ENCODE measurements around the gene ZBTB46. TPM values are rescaled to one million over a fixed set of nuclear protein-coding genes. Genes with fewer than 3 reads are reported as not detected.

Gene ZBTB46
- total RNA-seq, 2 experiments from 2014 or later = 0.10 TPM; not detected in 1

DNA sequence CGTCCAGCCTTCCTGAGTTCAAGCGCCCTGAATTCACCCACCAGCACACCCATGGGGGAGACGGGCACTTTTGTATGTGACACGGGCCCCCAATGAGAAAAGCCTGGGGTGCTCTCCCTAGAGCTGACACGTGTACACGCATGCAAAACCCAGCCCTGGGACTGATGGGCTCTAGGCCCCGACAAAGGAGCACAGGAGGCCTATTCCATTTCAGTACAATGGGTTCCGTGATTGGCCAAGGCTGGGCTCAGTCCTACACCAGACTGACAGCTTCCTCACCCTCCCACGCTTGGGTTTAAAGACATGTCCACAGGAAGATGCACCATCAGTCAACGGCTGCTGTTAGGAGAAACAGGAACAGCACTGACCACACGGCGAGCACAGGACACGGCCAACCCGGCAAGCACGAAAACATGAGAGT, 8.8 kb downstream of the ZBTB46 start:
- ChIA-PET CTCF (no interaction called here), POLR2A (no interaction called here)
- ATAC-seq (no peak), DNase-seq (no peak)
- Mint-ChIP-seq H3K36me3 (ENCODE audit: low read depth) (no peaks in the 10 kb centered on the region), H3K27me3 (ENCODE audit: low read depth) (peaks cover 19% of the 10 kb centered on the region), H3K4me3 (no peak overlapping the region), H3K4me1 (ENCODE audit: low read depth) (no peaks in the 10 kb centered on the region), H3K27ac (no peak overlapping the region), H3K9me3 (ENCODE audit: insufficient read depth) (no peaks in the 10 kb centered on the region)

DNA sequence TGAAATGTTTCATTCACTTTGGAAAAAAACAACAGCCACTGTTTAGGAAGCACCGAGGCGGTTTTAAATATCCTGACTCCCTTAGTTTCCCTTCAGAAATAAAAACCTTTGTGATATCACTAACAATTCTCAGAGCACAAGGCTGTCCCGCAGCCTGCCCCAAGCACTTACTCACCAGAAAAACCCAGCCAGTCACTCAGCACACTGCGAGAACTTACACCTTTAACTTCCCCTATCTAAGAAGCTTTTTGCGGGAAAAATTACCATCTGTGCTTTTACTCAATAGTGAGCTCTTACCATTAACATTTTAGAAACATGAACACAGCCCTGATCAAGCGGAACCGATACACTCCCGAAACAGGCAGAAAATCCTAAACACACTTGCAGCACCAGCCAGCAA, 9.3 kb downstream of the ZBTB46 start:
- CTCF ChIA-PET = no interaction called here
- ATAC-seq (no peak), DNase-seq (no peak)
- Mint-ChIP-seq H3K4me3 (no peak overlapping the region), H3K27me3 (ENCODE audit: low read depth) (peaks cover 16% of the 10 kb centered on the region), H3K27ac (no peak overlapping the region), H3K36me3 (ENCODE audit: low read depth) (no peaks in the 10 kb centered on the region), H3K9me3 (ENCODE audit: insufficient read depth) (no peaks in the 10 kb centered on the region), H3K4me1 (ENCODE audit: low read depth) (no peaks in the 10 kb centered on the region)
- POLR2A ChIA-PET = no interaction called here

DNA sequence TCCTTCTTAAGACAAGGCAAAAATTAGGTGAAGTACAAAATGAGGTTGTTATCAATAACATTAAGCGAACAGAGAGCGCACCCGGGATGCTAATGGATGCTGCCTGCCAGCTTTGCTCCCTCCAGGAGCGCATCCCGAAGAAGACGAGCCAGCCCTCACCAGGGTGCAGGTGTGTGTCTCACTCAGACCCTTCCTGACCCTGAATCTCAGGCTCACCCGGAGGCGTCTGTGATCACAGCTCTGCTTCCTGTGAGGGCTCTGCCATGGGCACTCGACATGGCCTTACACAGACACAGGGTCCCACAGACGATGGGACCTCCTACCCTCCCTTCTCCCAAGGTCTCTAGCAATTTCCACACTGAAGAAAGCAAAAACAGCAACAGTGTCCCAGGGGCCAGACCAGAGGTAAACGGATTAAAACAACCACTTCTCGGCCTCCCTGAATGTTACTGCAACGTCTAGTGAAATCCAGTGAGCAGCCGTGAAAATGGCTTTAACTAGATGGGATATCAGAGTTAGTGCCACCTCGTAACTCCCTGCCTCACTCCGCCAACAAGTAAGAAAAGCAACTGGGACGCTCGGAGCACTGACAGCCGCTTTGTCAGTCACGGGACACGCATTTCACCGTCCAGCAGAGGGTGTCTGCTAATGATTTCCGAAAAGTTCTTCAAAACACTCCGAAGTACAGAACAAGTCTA, 11.7 kb downstream of the ZBTB46 start:
- no peak overlapping the region for H3K4me3 Mint-ChIP-seq
- CTCF ChIA-PET = no interaction called here
- H3K36me3 Mint-ChIP-seq (ENCODE audit: low read depth) = no peaks in the 10 kb centered on the region
- DNase-seq (no peak), ATAC-seq (no peak)
- peaks cover 3% of the 10 kb centered on the region for H3K27me3 Mint-ChIP-seq (ENCODE audit: low read depth)
- no peaks in the 10 kb centered on the region for H3K9me3 Mint-ChIP-seq (ENCODE audit: insufficient read depth)
- no peak overlapping the region for H3K27ac Mint-ChIP-seq
- H3K4me1 Mint-ChIP-seq (ENCODE audit: low read depth) = no peaks in the 10 kb centered on the region
- POLR2A ChIA-PET = no interaction called here

DNA sequence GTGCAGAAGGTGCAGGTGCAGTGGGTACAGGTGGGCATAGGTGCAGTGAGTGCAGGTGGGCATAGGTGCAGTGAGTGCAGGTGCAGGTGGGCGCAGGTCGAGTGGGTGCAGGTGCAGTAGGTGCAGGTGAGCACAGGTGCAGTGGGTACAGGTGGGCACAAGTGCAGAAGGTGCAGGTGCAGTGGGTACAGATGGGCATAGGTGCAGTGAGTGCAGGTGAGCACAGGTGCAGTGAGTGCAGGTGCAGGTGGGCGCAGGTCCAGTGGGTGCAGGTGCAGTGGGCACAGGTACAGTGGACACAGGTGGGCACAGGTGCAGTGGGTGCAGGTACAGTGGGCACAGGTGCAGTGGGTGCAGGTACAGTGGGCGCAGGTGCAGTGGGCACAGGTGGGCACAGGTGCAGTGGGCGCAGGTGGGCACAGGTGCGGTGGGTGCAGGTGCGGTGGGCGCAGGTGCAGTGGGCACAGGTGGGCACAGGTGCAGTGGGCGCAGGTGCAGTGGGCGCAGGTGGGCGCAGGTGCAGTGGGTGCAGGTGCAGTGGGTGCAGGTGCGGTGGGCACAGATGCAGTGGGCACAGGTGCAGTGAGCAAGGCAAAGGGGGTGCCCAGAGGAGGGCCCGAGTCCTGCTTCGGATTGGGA, 15.3 kb downstream of the ZBTB46 start:
- ChIA-PET POLR2A (no interaction called here), CTCF (interaction anchor here (1.4 kb wide), 1 partner anchor 109 kb away, joined by 3 read pairs; no protein-coding TSS in a partner anchor)
- ATAC-seq (no peak), DNase-seq (no peak)
- Mint-ChIP-seq H3K27me3 (ENCODE audit: low read depth) (no peaks in the 10 kb centered on the region), H3K4me3 (no peak overlapping the region), H3K4me1 (ENCODE audit: low read depth) (no peaks in the 10 kb centered on the region), H3K36me3 (ENCODE audit: low read depth) (no peaks in the 10 kb centered on the region), H3K9me3 (ENCODE audit: insufficient read depth) (no peaks in the 10 kb centered on the region), H3K27ac (no peak overlapping the region)

DNA sequence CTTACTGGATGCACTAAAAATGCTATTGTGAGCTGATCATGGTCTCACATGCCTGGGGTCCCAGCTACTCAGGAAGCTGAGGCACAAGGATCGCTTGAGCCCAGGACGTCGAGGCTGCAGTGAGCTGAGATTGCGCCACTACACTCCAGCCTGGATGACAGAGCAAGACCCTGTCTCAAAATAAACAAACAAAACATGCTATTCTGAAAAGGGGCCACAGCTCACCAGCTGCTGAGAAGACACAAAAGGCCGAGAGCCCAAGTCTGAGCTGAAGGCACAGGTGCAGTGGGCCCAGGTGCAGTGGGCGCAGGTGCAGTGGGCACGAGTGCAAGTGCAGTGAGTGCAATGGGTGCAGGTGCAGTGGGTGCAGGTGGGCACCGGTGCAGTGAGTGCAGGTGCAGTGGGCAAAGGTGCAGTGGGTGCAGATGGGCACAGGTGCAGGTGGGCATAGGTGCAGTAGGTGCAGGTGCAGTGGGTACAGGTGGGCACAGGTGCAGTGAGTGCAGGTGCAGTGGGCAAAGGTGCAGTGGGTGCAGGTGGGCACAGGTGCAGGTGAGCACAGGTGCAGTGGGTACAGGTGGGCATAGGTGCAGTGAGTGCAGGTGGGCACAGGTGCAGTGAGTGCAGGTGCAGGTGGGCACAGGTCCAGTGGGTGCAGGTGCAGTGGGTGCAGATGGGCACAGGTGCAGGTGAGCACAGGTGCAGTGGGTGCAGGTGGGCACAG, 16.0 kb downstream of the ZBTB46 start:
- Mint-ChIP-seq H3K27ac (no peak overlapping the region), H3K4me3 (no peak overlapping the region), H3K4me1 (ENCODE audit: low read depth) (no peaks in the 10 kb centered on the region), H3K9me3 (ENCODE audit: insufficient read depth) (no peaks in the 10 kb centered on the region), H3K36me3 (ENCODE audit: low read depth) (no peaks in the 10 kb centered on the region), H3K27me3 (ENCODE audit: low read depth) (no peaks in the 10 kb centered on the region)
- DNase-seq (no peak), ATAC-seq (no peak)
- ChIA-PET CTCF (no interaction called here), POLR2A (no interaction called here)

DNA sequence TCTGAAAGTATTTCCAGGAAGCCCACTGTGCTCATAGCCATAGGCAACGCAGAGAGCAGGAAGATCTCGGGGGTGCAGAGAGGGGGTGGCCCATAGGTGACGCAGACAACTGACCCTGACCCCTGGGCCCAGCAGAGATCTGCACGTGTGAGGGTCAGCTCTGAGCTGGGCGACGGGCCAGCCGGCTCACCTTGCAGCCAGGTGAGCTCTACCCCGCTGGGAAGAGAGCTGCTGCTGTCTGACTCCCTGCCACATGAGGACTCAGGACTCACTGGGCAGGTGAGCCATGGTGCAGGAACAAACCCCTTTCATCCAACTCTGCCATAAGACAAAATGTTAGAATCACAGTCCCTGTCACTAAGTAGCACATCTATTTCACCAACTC, 19.6 kb downstream of the ZBTB46 start:
- Mint-ChIP-seq H3K27ac (no peak overlapping the region), H3K36me3 (ENCODE audit: low read depth) (no peaks in the 10 kb centered on the region), H3K9me3 (ENCODE audit: insufficient read depth) (no peaks in the 10 kb centered on the region), H3K27me3 (ENCODE audit: low read depth) (no peaks in the 10 kb centered on the region), H3K4me3 (no peak overlapping the region), H3K4me1 (ENCODE audit: low read depth) (no peaks in the 10 kb centered on the region)
- CTCF ChIA-PET = no interaction called here
- DNase-seq = no peak
- POLR2A ChIA-PET = no interaction called here
- no peak for ATAC-seq

DNA sequence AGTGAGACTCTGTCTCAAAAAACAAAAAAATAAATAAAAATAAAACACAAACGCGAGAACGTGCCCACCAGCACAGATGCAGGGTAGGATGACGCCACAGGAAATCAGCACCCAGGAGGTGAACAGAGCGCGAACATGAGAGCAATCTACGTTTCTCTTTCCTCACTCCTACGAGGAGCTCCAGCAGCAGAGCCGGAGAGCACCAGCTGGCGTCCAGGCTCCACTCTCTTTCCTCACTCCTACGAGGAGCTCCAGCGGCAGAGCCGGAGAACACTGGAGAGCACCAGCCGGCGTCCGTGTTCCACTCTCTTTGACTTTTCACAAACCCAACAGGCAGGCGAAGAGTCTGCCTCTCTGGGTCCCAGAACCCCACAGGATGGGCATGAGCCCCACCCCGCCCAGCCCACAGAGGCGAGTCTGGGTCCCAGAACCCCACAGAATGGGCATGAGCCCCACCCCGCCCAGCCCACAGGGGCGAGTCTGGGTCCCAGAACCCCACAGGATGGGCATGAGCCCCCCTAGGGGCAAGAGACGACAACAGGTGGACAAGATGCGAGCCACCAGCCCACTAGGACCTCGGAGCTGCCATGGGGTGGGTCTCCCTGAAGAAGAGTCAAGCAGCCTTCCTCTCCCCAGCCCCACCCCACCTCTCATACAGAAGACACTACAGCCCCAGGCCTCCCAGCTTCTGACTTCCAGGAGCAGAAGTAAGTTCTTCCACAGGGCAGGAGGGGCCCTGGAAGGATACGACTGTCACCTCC, 20.2 kb downstream of the ZBTB46 start:
- no peak overlapping the region for H3K27ac Mint-ChIP-seq
- no peaks in the 10 kb centered on the region for H3K36me3 Mint-ChIP-seq (ENCODE audit: low read depth)
- H3K4me1 Mint-ChIP-seq (ENCODE audit: low read depth) = no peaks in the 10 kb centered on the region
- POLR2A ChIA-PET = no interaction called here
- DNase-seq (no peak), ATAC-seq (no peak)
- H3K4me3 Mint-ChIP-seq = no peak overlapping the region
- no peaks in the 10 kb centered on the region for H3K9me3 Mint-ChIP-seq (ENCODE audit: insufficient read depth)
- H3K27me3 Mint-ChIP-seq (ENCODE audit: low read depth) = no peaks in the 10 kb centered on the region
- CTCF ChIA-PET = no interaction called here

DNA sequence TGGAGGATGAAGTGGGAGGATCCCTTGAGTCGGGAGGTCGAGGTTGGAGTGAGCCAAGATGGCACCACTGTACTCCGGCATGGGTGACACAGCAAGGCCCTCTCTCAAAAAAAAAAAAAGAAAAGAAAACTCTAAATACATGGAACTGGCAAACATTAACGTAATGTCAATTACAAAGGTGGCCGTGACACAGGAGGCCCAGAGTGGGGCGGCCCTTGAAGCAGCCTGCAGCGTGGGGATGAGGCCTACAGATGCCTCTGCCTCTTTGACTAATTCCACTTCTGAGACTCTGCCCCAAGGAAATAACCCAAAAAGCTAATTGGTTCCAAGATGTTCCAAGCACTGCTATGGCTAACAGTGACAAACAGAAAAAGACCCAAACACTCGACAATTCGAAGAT, 21.2 kb downstream of the ZBTB46 start:
- ChIA-PET POLR2A (no interaction called here), CTCF (no interaction called here)
- Mint-ChIP-seq H3K4me3 (no peak overlapping the region), H3K36me3 (ENCODE audit: low read depth) (no peaks in the 10 kb centered on the region), H3K9me3 (ENCODE audit: insufficient read depth) (no peaks in the 10 kb centered on the region), H3K27ac (no peak overlapping the region), H3K27me3 (ENCODE audit: low read depth) (no peaks in the 10 kb centered on the region), H3K4me1 (ENCODE audit: low read depth) (no peaks in the 10 kb centered on the region)
- ATAC-seq (no peak), DNase-seq (no peak)

DNA sequence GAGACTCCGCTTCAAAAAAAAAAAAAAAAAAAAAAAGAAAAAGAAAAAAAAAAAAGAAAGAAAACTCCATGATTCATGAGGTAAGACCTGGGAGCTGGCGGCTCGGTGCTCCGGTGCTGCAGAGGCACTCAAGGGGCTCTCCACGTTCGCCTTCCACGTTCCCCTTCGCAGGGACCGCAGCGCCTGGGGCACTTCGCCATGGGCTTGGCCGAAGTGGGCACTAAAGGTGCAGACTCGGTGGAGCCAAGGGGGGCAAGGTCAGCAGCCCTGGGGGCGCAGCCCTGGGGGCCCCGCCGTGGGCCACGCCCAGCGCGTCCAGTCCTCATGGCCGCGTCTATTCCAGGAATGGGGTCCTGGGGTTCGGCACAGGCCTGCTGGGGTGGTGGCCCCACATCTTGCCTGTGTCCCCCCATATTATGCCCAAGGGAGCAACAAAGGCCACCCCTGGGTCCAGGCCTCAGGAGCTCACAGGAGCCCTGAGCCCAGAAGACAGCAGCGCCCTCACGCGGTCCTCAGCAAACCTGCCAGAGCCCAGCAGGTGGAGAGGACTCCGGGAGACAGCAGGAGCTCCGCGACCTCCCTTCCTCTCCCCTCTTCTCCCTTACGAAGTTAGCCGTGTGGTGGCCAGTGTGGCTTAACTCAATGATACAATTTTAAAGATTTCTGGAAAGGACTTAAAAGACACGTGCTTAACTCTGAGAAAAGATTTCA, 21.9 kb downstream of the ZBTB46 start:
- peaks cover under 1% of the 10 kb centered on the region for H3K4me1 Mint-ChIP-seq (ENCODE audit: low read depth)
- POLR2A ChIA-PET = no interaction called here
- ATAC-seq (no peak), DNase-seq (no peak)
- CTCF ChIA-PET = no interaction called here
- no peak overlapping the region for H3K4me3 Mint-ChIP-seq
- no peaks in the 10 kb centered on the region for H3K27me3 Mint-ChIP-seq (ENCODE audit: low read depth)
- no peak overlapping the region for H3K27ac Mint-ChIP-seq
- no peaks in the 10 kb centered on the region for H3K9me3 Mint-ChIP-seq (ENCODE audit: insufficient read depth)
- H3K36me3 Mint-ChIP-seq (ENCODE audit: low read depth) = no peaks in the 10 kb centered on the region

DNA sequence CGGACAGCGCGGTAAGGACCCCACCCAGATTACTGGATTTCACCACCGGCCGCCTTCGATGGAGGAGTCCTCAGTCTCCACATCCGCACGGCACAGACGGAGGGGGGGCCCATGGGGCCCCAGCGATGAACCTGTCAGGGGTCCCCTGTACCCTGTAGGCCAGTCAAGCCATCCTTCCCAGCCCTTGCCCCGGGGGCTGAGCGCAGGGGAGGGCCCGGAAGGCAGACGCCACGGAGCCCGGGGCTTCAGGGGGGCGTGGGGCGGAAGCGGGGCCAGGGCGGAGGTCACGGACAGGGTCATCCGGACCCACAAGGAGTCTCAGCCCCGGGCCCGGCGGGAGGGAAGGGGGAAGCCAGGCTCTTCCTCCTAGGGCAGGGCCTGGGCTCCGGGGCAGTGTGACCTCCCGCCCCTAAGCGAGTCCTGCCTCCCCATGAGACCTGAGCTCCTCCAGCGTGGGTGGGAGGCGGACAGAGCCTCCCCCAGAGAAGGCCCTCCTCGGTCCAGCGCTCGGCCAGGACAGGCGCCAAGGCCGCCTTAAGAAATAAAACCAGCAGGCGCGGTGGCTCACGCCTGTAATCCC, 22.8 kb downstream of the ZBTB46 start:
- CTCF ChIA-PET = no interaction called here
- Mint-ChIP-seq H3K27me3 (ENCODE audit: low read depth) (peaks cover 6% of the 10 kb centered on the region), H3K27ac (no peak overlapping the region), H3K36me3 (ENCODE audit: low read depth) (no peaks in the 10 kb centered on the region), H3K4me3 (no peak overlapping the region), H3K4me1 (ENCODE audit: low read depth) (peaks cover 7% of the 10 kb centered on the region), H3K9me3 (ENCODE audit: insufficient read depth) (no peaks in the 10 kb centered on the region)
- POLR2A ChIA-PET = interaction anchor here (0.6 kb wide), 1 partner anchor 287 kb away, joined by 3 read pairs; no protein-coding TSS in a partner anchor
- ATAC-seq (no peak), DNase-seq (no peak)

DNA sequence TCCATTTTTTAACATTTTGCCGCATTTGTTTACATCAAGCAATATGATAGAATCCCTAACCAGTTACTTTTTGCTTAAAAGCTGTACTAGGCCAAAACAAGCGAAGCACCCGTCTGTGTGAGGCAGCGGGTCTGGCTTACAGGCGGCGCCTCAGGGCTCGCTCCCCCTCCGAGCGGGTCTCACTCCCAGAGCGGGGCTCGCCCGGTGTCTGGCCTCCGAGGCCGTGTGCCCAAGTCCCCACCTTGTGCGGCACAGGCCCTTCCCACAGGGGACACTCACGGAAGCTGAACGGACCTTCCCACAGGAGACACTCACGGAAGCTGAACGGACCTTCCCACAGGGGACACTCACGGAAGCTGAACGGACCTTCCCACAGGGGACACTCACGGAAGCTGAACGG, 23.4 kb downstream of the ZBTB46 start:
- H3K9me3 Mint-ChIP-seq (ENCODE audit: insufficient read depth) = no peaks in the 10 kb centered on the region
- H3K27me3 Mint-ChIP-seq (ENCODE audit: low read depth) = peaks cover 6% of the 10 kb centered on the region
- no peak overlapping the region for H3K27ac Mint-ChIP-seq
- DNase-seq (no peak), ATAC-seq (no peak)
- H3K36me3 Mint-ChIP-seq (ENCODE audit: low read depth) = no peaks in the 10 kb centered on the region
- CTCF ChIA-PET = interaction anchor here (1.1 kb wide), 1 partner anchor 270 kb away, joined by 5 read pairs; the partner anchor contains the start of gene PTK6
- POLR2A ChIA-PET = interaction anchor here (0.6 kb wide), 1 partner anchor 286 kb away, joined by 3 read pairs; no protein-coding TSS in a partner anchor
- peaks cover 7% of the 10 kb centered on the region for H3K4me1 Mint-ChIP-seq (ENCODE audit: low read depth)
- H3K4me3 Mint-ChIP-seq = no peak overlapping the region

All from activated CD8-positive, alpha-beta T cell treated with anti-CD3 and anti-CD28 coated beads, Interleukin-2, amount 10 ng/mL, durations not matched to agents 7 days and 5 days (primary cell).